ENCODE results near the gene SMIM7.

DNA sequence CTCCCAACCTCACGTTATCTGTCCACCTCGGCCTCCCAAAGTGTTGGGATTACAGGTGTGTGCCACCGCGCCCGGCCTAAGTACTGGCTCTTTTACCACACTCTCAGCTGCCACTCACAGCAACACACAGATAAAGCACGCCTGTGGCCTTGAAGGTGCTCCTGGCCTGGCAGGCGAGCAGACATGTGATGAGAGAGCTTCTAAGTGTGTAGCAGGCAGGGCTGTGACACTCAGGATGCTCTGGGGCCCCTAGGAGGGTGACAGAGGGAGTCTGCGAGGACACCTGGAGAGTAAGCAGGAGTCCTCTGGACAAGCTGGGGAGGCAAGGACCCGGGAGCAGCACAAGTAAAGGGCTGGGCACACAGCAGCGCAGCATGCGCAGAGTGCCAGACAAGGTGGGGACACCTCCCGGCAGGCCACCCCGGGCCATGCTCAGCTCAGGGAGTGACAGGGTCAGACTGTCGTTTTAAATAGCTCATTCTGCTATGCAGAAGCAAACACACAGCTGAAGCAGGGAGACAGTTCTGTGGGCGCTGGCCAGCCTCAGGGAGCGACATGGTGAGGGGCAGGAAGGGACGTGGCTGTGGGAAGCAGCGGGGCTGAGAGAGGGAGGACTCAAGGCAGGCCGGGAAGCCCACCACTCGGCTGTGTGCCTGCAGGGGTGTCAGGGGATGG is 58.4 kb downstream of the SMIM7 start:
- TF ChIP-seq, protein P1, sequence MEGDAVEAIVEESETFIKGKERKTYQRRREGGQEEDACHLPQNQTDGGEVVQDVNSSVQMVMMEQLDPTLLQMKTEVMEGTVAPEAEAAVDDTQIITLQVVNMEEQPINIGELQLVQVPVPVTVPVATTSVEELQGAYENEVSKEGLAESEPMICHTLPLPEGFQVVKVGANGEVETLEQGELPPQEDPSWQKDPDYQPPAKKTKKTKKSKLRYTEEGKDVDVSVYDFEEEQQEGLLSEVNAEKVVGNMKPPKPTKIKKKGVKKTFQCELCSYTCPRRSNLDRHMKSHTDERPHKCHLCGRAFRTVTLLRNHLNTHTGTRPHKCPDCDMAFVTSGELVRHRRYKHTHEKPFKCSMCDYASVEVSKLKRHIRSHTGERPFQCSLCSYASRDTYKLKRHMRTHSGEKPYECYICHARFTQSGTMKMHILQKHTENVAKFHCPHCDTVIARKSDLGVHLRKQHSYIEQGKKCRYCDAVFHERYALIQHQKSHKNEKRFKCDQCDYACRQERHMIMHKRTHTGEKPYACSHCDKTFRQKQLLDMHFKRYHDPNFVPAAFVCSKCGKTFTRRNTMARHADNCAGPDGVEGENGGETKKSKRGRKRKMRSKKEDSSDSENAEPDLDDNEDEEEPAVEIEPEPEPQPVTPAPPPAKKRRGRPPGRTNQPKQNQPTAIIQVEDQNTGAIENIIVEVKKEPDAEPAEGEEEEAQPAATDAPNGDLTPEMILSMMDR (IDR thresholded peaks at IDR 0.05): no peak
- TF ChIP-seq POLR2A (IDR thresholded peaks at IDR 0.05): no peak

Measured in vagina (tissue), 2 donors.